GM10248 (cell line): Measurements from ENCODE around the gene CASTOR2.

Experiments
- CTCF ChIA-PET: fragments of 300-600 bp; sonication (Branson Sonifier 250); formaldehyde crosslinking; extraction: SDS; loops from one replicate; lab custom pipeline; 2021; ENCODE audit warnings: antibody characterized with exemption; lab: Yijun Ruan, JAX
- POLR2A ChIA-PET: fragments of 350-650 bp; sonication (Branson Sonifier 250); formaldehyde crosslinking; extraction: SDS; loops from one replicate; lab custom pipeline; 2020; ENCODE audit warnings: antibody characterized with exemption; lab: Yijun Ruan, JAX
- DNase-seq: peaks from one replicate; pipeline ENCODE4 v3.0.0; 2012; ENCODE audit errors: extremely low spot score
- CTCF ChIP-seq: IDR thresholded peaks from 2 replicates; pipeline ENCODE4 v1.5.1; 2012; ENCODE audit warnings: mild to moderate bottlenecking, low read depth; ENCODE audit errors: extremely low read depth, missing control alignments, control extremely low read depth

Gene CASTOR2

GRCh38 chr7:75019800-75020199, 55.3 kb downstream of the CASTOR2 start:
- DNase-seq, result no peak
- TF ChIP-seq CTCF, result no peak
- POLR2A ChIA-PET, result no interaction called here
- CTCF ChIA-PET, result no interaction called here

- CTCF ChIA-PET, result interaction anchor here (1.3 to 1.7 kb wide), 2 partner anchors 9 to 19 kb away, joined by 3 read pairs; no protein-coding TSS in a partner anchor
- no peak for TF ChIP-seq CTCF
- POLR2A ChIA-PET, result interaction anchor here (0.6 kb wide), 1 partner anchor 649 kb away, joined by 6 read pairs; no protein-coding TSS in a partner anchor
- DNase-seq, result no peak
These were observed 60.4 kb downstream of the CASTOR2 start for GRCh38 chr7:75024922-75025321.

GRCh38 chr7:75028299-75028698, 63.8 kb downstream of the CASTOR2 start:
- ChIA-PET POLR2A (no interaction called here), CTCF (interaction anchor here (0.9 to 2.0 kb wide), 3 partner anchors 9 to 19 kb away, joined by 3 to 5 read pairs (median 5); no protein-coding TSS in a partner anchor)
- TF ChIP-seq CTCF, result no peak
- no peak for DNase-seq

GRCh38 chr7:75033064-75033463, 68.6 kb downstream of the CASTOR2 start:
- DNase-seq, result no peak
- POLR2A ChIA-PET, result no interaction called here
- CTCF ChIA-PET, result interaction anchor here (1.4 kb wide), 1 partner anchor 10 kb away, joined by 3 read pairs; no protein-coding TSS in a partner anchor
- no peak for TF ChIP-seq CTCF

GRCh38 chr7:75033826-75034225, 69.3 kb downstream of the CASTOR2 start:
- ChIA-PET CTCF (interaction anchor here (1.4 to 2.1 kb wide), 2 partner anchors 10 to 13 kb away, joined by 3 to 8 read pairs; no protein-coding TSS in a partner anchor), POLR2A (no interaction called here)
- no peak for DNase-seq
- no peak for TF ChIP-seq CTCF

GRCh38 chr7:75038508-75038907, 74.0 kb downstream of the CASTOR2 start:
- TF ChIP-seq CTCF, result no peak
- ChIA-PET CTCF (interaction anchor here (1.1 to 1.4 kb wide), 2 partner anchors 8 to 23 kb away, joined by 3 to 6 read pairs; no protein-coding TSS in a partner anchor), POLR2A (interaction anchor here (0.7 kb wide), 1 partner anchor 32 kb away, joined by 5 read pairs; no protein-coding TSS in a partner anchor)
- no peak for DNase-seq
